GM19372 (cell line): Measurements from ENCODE around the gene ACTN4.

ENCODE experiments used
- ATAC-seq: cut with Tn5 transposase; IDR thresholded peaks from one replicate; pipeline ENCODE4 v1.9.1; 2021; ENCODE audit warnings: mild to moderate bottlenecking, low read depth, moderate library complexity; ENCODE audit not compliant: unreplicated experiment

ACTN4 gene

DNA sequence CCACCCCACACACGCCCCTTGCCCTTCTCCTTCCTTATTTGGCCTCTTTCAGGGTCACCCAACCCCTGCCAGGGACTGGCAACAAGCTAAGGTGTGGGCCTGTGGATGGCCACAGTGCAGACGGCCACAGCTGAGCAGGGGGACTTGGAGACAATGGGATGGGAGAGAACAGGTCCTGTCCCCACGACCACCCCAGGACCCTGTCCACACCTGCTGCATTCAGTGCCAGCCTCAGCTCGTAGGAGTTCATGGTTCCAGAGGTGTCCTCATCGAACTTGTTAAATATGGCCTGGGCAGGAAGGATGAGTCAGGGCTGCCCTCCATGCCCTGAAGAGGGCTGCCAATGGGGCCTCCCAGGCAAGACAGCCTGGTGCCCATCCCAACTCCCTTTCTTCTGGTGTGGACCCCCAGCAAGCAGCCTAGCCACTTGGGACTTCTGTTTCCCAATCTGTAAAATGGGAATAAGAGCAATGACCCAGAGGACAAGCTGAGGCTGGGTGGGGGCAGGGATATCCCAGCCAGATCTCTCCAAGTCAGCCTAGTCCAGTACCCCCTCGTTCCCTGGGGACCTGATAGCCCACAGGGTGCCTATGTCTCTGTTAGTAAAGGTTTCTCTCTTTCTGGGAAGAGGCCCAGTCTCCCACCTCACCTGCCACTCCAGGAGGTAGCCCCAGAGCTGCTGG, 86.2 kb downstream of the ACTN4 start:
- no peak for ATAC-seq

GRCh38 chr19:38734176-38734425, 86.7 kb downstream of the ACTN4 start:
- no peak for ATAC-seq

DNA sequence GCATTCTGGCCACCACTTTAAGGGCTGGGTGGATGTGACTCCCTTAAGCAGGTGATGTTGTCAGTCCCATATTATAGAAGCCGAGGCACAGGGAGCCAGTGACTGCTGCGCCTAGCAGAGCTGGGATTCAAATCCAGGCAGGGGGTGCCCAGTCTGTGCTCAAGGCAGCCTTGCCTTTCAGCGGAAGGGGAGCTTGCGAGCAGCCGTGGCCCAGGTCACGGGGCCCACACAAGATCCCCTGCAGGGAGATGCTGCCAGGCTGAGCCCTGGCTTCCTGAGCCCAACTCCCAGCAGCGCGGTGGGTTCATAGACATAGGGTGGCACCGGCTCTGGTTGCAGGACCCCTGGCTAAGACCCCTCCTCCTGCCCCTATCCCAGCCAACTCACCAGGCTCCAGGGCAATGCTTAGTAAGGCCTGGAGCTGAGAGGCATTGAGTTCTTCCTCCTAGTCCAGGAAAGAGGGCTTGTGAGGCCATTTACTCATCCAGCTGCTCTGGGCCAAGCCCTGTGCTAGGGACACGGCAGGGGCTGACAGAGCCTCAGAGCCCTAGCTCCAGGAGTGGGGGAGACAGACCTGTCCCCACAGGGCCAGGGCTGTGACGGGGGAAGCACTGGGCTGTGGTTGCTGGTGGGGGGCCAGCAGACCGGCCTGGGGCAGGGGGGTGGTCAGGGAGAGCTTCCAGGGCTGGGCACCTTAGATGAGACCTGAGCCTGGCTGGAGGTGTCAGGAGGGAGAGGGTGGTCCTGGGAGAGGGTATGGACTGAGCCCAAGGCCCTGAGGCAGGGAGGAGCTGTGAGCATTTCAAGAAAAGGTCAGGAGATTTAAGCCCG, 87.2 kb downstream of the ACTN4 start:
- no peak for ATAC-seq

GRCh38 chr19:38735257-38735686, 87.8 kb downstream of the ACTN4 start:
- no peak for ATAC-seq

DNA sequence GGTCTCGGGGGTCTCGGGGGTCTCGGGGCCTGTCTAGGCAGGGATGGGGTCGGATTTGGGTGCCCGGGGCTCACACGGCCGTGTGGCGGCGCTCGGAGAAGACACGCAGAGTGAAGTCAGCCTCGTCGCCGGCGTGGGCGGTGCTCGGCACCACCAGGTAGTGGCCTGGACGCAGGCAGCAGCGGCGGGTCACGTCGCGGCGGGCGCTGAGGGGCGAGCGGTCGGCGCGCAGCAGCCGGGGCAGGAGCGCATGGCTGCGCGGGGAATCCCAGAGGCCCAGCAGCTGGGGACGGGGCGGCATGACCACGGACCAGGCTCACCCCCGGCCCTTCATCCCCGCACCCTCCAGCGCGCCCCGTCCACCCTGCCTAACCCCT, 88.6 kb downstream of the ACTN4 start:
- no peak for ATAC-seq

DNA sequence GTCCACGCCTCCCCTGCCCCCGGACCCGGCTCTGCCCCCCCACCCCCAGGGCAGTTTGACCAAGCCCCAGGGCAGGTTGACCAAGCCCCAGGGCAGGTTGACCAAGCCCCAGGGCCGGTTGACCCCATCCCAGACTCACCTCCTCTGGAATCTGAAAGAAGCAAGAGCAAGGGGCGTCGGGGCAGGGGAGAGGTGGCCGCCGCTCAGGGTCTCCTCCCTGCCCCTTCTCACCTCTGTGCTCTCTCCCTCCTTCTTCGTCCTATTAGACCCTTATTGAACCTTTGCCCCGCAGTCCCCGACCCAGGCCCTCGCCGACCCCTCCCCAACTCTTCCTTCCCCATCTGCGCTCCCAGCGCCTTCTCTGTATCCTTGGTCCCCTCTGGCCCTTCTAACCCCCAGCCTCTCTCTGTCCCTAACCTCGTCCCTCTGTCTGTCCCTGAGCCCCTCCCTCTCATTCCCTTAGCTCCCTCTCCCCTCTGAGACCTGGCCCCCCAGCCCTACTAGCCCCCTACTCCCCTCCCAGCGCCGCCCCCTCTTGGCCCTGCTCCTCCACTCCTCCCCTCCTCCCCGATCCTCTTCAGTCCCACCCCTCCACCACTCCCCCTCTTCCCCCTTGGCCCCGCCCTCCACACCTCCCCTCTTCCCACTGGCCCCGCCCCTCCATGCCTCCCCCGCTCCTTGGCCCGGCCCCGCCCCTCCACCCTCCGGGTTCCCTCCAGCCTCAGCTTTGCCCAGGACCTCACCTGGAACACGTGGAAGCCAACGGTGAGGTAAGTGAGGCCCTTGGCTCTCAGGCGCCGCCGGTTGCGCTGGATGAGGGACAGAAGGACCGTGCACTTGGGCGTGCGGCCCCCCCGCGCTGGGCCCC, 89.2 kb downstream of the ACTN4 start:
- ATAC-seq: no peak

DNA sequence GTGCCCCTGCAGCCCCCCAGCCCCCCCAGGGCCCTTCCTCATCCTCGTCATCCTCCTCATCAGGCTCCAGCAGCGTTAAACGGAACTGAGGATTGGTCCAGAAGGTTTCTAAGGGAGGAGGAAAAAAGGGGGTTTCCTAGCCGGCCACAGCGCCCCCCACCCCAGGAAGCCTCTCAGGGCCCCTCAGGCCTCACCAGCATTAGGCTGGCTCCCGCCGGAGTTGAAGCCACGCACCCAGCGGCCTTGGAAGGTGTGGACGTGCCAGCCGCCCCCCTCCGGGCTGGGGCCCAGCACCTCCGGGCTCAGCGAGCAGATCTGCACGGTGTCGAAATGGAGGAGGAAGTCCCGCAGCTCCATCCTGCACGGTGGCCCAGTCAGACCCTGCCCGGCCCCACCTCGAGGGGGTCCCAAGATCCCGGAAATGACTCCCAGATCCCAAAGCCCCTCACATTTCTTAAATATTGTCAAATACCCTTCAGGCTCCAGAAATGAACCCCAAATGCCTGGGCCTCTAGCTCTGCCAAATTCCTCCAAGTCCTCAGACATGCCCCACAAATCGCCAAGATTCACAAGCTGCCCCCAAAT, 89.9 kb downstream of the ACTN4 start:
- no peak for ATAC-seq

GRCh38 chr19:38737921-38738737, 90.7 kb downstream of the ACTN4 start:
- no peak for ATAC-seq

DNA sequence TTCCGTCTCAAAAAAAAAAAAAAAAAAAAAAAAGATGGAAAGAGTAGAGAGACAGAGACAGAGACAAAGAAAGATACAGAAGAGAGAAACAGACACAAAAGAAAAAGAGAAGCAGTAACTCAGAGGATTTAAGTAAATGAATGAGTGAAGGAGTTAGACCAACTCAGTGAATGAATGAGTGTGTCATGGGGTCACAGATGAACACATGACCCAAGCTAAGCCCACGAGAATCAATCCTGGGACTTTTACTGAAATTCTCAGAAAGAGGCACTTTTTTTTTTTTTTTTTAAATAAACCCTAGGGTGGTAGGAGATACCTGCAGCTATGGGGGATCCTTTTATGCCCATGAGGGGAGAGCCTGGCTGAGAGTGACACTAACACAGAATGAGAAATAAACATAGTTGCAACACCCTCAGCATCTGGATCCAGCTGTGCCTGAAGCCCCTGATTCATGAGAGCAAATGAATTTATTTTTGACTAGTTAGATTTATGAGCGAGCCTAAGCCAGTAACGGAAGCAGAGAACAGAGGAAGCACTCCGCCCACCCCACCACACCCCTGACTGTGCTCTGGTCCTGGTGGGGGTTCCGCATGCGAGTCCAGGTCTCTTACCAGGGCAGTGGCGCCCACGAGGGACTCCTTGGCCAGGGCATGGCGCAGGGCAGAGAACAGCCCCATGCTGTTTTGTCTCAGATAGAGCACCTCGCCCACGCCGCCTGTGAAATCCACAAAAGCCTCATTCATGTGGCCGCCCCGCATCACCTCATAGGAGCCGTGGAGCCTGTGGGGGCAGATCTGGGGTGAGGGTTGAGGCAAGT, 92.2 kb downstream of the ACTN4 start:
- no peak for ATAC-seq

DNA sequence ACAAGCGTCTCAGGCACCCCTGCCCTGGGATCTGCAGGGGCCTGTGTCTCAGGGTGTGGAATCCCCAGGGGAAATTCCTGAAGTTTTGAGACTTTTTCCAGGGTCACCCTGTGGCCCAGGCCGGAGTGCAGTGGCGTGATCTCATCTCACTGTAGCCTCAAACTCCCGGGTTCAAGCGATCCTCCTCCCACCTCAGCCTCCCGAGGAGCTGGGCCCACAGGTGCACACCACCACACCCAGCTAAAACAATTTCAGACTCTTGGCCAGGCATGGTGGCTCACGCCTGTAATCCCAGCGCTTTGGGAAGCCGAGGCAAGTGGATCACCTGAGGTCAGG, 92.8 kb downstream of the ACTN4 start:
- ATAC-seq: no peak

- no peak for ATAC-seq
Measured at GRCh38 chr19:38740932-38741331, 93.5 kb downstream of the ACTN4 start.

GRCh38 chr19:38741670-38742069, 94.2 kb downstream of the ACTN4 start:
- no peak for ATAC-seq

DNA sequence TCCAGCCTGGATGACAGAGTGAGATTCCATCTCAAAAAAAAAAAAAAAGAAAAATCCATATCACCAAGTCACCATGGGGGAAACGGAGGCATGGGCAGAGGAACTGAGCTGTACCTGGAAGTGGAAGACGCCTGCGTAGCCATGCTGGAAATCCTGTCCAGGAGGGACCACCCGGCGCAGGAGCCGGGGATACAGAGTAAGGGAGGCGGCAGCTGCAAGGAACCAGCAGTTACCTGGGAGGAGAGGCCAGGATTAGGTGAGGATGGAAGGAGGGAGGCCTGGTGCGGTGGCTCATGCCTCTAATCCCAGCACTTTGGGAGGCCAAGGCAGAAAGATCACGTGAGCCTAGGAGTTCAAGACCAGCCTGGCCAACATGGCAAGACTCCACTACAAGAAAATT, 94.8 kb downstream of the ACTN4 start:
- no peak for ATAC-seq

GRCh38 chr19:38742906-38743305, 95.5 kb downstream of the ACTN4 start:
- ATAC-seq: no peak

- ATAC-seq: no peak
Measured at GRCh38 chr19:38743394-38744297, 96.2 kb downstream of the ACTN4 start.

- no peak for ATAC-seq
Measured at GRCh38 chr19:38744298-38744681, 96.8 kb downstream of the ACTN4 start, which contains the start of gene CAPN12. TSS of gene CAPN12 (minus strand) at chr19:38744474. CDS start at chr19:38744165, 309 bp downstream.

DNA sequence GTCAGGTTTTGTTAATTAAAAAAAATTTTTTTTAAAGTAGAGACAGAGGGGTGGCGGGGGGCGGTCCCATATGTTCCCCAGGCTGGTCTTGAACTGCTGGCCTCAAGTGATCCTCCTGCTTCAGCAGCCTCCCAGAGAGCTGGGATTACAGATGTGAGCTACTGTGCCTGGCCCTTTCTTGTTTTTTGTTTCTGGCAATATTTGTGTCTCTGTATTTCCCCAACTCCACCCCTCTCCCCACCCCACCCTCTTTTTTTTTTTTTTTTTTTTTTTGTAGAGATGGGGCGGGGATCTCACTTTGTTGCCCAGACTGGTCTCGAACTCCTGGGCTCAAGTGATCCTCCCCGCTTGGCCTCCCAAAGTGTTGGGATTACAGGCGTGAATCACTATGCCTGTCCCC, 97.4 kb downstream of the ACTN4 start:
- ATAC-seq: no peak

DNA sequence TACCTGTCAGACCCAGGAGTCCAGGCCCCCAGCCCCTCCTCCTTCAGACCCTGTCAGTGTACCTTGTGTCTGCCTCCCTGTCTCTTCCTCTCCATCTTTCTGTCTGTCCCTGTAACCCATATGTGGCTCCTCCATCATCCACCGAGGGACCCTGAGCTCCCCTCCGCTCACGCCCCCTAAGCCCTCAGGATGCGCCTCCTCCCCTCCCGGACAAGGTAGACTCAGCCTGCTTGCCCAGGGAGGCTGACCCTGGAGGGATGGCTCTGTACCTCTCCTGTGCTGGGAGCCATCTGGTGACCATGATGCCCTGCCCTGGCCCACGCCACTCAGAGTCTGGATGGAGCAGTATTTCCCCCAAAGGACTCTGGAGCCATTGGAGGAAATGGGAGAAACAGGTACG, 97.9 kb downstream of the ACTN4 start:
- no peak for ATAC-seq
